GM18517 (cell line): Measurements from ENCODE around the gene YJEFN3.

Experiments used
- ATAC-seq: cut with Tn5 transposase; IDR thresholded peaks from one replicate; pipeline ENCODE4 v1.9.1; 2021; ENCODE audit warnings: mild to moderate bottlenecking, moderate library complexity; ENCODE audit not compliant: unreplicated experiment

The YJEFN3 gene

DNA sequence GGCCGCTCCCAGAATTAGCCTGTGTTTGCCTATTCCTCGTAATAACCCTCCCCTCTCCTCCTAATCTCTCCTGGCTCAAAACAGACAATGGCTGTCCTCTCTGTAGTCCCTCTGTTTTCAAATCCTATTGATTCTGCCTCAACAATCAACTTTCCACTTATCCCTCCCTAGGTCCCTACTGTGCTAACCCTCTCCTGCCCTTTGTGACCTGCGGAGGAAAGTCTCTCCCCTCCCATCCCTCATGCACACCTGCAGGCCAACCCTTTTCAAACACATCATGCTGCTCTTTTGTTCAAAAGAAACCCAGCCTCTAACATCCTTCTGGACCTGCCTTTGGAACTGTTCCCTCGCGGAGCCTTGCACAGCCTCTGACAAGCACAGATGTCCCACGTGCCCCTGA, 46.7 kb downstream of the YJEFN3 start:
- ATAC-seq, result no peak

DNA sequence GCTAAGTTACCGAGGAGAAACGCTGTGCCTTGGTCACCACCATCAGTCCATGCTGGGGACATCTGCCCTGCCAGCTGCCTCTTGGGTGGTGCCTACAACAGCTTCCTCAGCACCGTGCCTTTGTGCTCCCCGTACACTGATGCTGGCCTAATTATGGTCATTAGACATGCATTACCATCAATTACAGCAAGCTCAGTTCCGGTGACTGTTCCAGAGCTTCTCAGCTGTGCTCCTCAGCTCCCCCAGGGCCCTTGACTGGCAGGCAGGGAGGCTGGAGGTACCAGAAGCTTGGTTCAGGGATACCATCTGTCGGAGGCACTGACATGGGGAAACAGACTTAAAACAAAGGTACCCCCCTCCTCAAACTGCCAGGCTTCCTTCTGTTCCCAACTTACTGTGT, 49.5 kb downstream of the YJEFN3 start:
- ATAC-seq, result no peak

DNA sequence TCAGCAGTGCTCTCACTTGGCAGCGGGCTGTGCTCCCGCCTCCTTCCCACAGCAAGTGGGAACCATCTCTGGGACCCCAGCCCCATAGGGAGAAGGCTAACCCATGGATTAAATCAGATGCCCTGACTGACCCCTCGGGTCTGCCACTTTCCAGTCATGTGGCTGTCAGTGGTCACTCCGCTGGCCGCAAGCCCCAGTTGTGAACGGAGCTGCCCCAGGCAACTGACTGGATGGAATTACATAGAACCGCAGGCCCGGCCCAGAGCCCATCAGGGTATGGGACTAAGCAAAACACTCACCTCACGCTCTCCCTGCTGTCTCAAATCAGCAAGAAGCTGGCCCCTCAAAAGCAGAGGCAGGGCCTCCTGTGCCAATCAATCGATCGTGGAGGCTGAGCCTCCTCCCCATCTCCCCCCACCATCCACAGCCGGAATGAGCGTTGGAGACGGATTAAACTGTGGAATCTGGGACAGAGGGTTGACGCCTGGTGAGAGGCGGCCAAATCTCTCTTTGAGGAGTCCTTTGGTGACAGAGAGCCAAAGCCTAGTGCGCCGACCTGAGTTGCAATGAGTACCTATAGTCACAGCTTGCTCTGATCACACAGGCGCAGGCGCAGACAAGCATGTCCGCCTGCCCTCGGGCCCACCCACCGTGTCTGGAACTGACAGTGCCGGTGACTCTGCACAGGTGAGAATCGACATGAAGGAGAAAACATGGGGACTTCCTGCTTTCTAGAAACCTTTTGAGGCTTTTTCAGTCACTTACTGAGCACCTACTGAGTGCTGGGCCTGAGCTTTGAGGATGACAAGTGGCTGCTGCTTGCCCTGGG, 51.0 kb downstream of the YJEFN3 start:
- no peak for ATAC-seq

DNA sequence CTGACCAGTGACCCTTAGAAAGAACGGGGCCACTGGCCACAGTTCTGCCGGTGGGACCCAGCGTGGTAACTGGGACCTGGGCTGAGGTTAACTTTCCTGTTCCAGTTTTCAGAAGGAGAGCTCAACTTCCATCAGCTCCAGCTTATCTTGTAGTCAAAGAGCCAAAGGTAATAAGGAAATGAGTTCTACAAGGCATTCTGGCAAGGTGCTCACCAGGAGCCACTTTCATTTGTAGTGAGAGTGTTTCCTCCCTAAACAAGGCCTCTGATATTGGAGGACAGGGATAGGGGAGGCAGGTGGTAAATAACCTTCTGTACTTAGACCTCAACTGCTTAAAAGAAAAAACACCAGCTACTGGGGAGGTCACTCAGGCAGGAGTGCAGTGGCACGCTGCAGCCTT, 51.7 kb downstream of the YJEFN3 start:
- no peak for ATAC-seq

DNA sequence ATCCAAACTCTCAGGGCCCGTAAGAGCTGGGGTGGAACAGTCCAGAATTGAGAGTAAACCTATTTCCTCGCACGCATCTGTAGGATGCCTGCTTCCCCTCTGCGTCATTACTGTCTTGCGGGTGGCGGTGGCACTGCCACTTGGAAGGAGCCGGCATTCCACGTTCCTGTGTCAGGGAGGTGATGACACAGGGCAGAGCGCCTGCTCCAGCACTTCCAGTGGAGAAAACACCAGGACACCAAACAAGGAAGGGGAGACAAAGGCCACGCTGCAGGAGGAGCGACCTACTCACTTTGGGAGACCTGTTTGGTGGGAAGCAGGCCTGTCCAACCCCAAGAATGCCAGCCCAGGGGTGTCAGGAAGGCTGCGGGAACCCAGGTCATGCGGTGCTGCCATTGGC, 52.7 kb downstream of the YJEFN3 start:
- ATAC-seq, result no peak

DNA sequence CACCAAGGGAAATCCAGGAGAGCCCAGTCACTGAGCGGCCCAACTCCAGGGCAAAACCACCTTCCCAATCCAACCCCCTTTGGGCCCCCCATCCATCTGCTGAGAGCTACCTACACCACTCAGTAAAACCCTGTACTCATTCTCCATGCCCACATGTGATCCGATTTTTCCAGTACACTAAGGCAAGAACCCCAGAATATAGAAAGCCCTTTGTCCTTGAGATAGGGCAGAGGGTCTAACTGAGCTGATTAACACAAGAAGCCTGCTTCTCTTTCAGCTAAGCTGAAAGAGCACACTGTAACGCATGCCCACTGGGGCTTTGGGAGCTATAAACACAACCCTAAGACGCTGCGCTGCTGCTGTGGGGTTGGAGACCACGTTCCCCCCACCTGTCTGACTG, 53.8 kb downstream of the YJEFN3 start:
- no peak for ATAC-seq

DNA sequence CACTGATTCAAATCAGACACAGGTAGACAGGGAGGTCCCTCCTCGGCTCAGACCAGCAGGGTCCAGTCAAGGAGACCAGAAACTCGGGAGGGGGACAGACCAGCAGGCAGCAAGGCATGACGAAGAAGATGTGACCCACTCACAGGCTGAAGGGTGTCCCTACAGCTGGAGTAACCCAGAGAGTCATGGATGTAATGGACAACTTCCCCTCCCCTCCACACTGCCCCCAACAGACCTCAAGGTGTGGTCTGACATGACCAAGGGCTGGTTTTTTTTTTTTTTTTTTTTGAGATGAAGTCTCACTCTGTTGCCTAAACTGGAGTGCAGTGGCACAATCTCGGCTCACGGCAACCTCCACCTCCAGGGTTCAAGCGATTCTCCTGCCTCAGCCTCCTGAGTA, 55.6 kb downstream of the YJEFN3 start:
- ATAC-seq, result no peak
